IPS-15b (cell line): Measurements from ENCODE around the gene NEK2.
"Not testable (repeated sequence)": the region's sequence is repeated elsewhere in the genome, so short reads cannot be mapped to it uniquely, and the experiment has no call there.

ENCODE experiments used
- H3K27me3 ChIP-seq: one replicate; pipeline ENCODE4 v1.6.1; 2013; ENCODE audit warnings: low read length; ENCODE audit not compliant: control insufficient read depth, insufficient read depth
- H3K36me3 ChIP-seq: one replicate; pipeline ENCODE4 v1.6.1; 2013; ENCODE audit warnings: low read length; ENCODE audit not compliant: control insufficient read depth, insufficient read depth
- H3K4me1 ChIP-seq: one replicate; pipeline ENCODE4 v1.6.1; 2013; ENCODE audit warnings: mild to moderate bottlenecking, low read length; ENCODE audit not compliant: control insufficient read depth, insufficient read depth
- H3K4me3 ChIP-seq: one replicate; pipeline ENCODE4 v1.5.1; 2013; ENCODE audit warnings: low read depth, low read length
- H3K9ac ChIP-seq: one replicate; pipeline ENCODE4 v1.6.1; 2013; ENCODE audit warnings: low read depth, mild to moderate bottlenecking, low read length
- H3K9me3 ChIP-seq: one replicate; pipeline ENCODE4 v1.6.1; 2013; ENCODE audit warnings: mild to moderate bottlenecking, low read length; ENCODE audit not compliant: control insufficient read depth, insufficient read depth

NEK2 gene

DNA sequence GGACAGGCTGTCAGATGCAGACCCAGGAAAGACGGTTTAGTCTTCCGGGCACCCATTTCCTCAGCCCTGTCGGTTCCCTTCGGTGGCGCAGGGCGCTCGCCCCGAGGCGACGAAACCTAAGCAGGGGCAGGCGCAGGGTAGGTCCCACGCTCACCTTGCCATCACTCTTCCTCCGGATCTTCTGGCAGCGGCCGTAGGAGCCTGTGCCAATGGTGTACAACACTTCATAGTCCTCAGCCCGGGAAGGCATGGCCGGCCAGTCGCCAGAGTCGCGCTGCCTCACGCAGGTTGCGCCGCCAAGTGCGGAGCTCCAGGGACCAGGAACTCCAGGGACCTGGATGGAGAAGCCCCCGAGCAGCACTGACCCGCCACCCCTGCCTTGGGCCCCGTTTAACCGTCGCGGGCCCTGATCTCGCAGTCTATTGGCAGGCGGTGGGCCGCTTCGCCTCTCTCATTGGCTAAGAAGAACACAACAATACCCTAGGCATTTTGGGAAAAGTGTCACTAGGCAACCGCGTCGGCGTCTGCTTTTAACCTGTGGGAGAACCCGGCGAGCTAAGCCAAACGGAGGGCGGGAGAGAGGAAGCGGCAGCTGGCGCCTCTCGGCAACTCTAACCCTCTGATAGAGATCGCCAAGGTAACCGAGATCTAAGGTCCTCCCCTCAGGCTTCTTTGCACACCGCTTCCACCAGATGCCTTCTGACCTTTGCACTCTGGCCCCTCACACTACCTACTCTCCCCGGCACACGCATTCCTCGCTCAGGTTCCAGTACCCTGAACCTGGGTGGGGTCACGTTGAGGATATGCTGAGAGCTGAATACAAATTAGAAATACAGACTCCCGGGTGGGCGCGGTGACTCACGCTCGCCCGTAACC, at the start of gene NEK2:
TSS of gene NEK2 (minus strand) at position 392 of the 876 bp plus-strand sequence. CDS start at position 250, 142 bp downstream.
- Histone ChIP-seq H3K27me3 (no peaks in the 10 kb centered on the region), H3K9me3 (no peaks in the 10 kb centered on the region), H3K9ac (peak within 1 kb of the TSS; percentile 81), H3K36me3 (peaks cover 2% of the 10 kb centered on the region), H3K4me1 (peaks cover 7% of the 10 kb centered on the region), H3K4me3 (peak within 1 kb of the TSS; percentile 98)

DNA sequence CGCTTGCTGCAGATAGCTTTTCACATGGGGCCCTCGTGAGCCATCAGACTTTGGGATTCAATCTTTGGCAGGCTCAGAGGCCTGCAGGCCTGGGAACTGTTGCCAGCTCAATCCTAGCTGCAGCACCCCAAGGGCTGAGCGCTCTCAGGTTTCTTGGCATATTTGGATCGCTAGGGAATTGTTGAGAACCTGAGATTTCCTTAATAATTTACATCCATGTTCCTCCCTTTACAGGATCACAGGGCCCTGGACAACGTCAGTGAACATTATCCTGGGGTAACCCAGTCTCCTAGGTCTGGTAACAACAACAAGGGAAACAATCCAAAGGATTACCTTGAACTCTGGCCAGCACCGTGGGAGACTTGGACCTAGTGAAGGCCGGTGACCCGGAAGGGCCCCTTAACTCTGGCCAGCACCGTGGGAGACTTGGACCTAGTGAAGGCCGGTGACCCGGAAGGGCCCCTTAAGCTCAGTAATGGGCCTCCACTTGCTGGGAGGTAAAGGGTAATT, 49.3 kb upstream of the NEK2 start:
- H3K4me1 ChIP-seq = no peaks in the 10 kb centered on the region
- H3K36me3 ChIP-seq = no peaks in the 10 kb centered on the region
- H3K9ac ChIP-seq = no peak overlapping the region
- no peaks in the 10 kb centered on the region for H3K9me3 ChIP-seq
- H3K4me3 ChIP-seq = no peak overlapping the region
- no peaks in the 10 kb centered on the region for H3K27me3 ChIP-seq

DNA sequence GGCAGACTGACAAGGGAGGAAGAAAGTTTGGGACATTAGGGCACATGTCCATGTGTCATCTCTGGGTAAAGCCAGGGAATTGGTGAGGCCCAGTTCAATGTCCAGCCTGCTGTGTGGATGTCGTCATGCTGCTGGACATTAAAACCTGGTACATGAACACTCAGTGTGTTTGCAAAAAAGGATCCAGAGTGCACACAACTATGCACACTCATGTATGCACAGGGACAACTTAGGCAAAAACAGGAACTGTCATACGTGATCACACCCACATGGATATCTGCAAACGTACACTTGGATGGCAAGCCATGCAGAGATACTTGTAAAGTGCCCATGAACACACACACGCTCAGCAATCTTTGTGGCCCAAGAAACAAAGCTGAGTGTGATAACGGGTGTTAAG, 47.9 kb upstream of the NEK2 start:
- Histone ChIP-seq H3K4me3 (no peak overlapping the region), H3K9me3 (no peaks in the 10 kb centered on the region), H3K36me3 (no peaks in the 10 kb centered on the region)

DNA sequence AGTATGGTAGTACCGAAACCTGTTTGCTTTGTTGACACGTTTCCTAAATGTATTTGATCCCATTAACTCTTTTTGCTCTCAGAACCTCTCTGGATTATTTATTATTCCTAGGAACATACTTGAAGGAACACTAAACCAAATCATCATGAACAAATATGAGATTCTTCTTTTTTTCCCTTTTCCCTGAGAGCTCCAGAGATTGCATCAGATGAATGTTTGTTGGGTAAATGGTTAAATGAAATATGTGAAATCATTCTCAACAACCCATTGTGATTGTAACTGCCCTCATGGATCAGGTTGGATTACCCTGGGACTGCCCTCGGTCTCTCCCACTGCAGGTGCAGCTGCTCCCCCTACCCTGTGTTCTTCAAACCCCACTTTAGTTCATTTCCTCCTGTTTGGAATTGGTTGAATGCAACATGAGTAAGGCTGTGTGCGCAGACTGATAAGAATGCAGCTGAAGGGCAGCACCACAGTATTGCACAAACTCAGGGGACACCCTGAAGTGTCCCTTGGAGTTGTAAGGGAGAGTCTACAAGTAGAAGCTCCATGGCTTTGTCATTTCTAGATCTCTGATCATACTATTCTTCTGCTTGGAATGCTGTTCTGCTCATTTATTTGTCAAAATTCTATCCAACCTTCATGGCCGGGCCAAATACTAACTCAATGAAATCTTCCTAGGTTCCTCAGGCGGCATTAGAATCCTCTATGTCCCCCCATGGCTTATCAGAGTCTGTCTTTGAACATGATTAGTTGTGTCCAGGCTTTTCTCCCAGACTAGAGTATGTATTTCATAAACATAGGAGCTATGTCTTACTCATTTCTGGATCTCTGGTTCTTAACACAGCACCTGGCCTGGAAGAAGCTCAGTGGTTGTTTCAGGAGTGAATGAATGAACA, 47.1 kb upstream of the NEK2 start:
- Histone ChIP-seq H3K4me1 (no peaks in the 10 kb centered on the region), H3K9me3 (no peaks in the 10 kb centered on the region), H3K36me3 (no peaks in the 10 kb centered on the region), H3K9ac (no peak overlapping the region), H3K4me3 (no peak overlapping the region), H3K27me3 (no peaks in the 10 kb centered on the region)

More for the DNA sequence above, 47.9 kb upstream of the NEK2 start:
- no peak overlapping the region for H3K9ac ChIP-seq
- H3K27me3 ChIP-seq = no peaks in the 10 kb centered on the region
- H3K4me1 ChIP-seq = no peaks in the 10 kb centered on the region

DNA sequence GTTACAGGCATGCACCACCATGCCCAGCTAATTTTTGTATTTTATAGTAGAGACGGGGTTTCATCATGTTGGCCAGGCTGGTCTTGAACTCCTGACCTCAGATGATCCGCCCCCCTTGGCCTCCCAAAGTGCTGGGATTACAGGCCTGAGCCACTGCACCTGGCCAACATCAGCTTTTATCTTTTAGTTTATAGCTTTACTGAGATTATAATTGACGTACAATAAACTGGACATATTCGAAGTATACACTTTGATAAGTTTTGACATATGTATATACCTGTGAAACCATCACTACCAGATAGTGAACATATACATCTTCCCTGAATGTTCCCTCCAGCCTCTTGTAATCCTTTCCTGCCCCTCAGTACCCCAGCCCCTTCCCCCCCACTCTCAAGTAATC, 41.1 kb upstream of the NEK2 start:
- H3K4me1 ChIP-seq, H3K9ac ChIP-seq, H3K36me3 ChIP-seq, H3K4me3 ChIP-seq, H3K9me3 ChIP-seq, H3K27me3 ChIP-seq: not testable (repeated sequence)

- Histone ChIP-seq H3K4me3 (no peak overlapping the region), H3K36me3 (no peaks in the 10 kb centered on the region), H3K27me3 (no peaks in the 10 kb centered on the region), H3K9ac (peak overlapping the region; percentile 4), H3K9me3 (no peaks in the 10 kb centered on the region), H3K4me1 (no peaks in the 10 kb centered on the region)
Measured at GRCh38 chr1:211715971-211716370, 40.5 kb upstream of the NEK2 start.

DNA sequence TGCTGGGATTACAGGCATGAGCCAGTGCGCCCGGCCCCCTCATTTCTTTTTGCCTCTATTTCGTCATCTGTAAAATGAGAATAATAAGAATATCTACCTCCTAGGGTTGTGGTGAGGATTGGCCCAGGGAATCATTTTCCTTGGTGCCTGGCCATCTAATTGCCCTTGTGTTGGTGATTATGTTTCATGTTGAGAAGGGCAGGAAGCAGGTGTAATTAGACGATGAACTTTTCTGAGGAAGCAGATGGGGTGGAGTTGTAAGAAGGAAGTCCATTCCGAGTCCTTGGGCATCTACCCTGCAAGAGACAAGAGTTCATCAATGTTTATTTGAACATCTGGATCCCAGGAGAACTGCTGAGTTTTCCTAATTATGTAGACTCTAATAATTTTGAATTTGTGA, 38.7 kb upstream of the NEK2 start:
- no peaks in the 10 kb centered on the region for H3K36me3 ChIP-seq
- H3K4me3 ChIP-seq = no peak overlapping the region
- no peak overlapping the region for H3K9ac ChIP-seq
- no peaks in the 10 kb centered on the region for H3K9me3 ChIP-seq
- no peaks in the 10 kb centered on the region for H3K27me3 ChIP-seq
- no peaks in the 10 kb centered on the region for H3K4me1 ChIP-seq

DNA sequence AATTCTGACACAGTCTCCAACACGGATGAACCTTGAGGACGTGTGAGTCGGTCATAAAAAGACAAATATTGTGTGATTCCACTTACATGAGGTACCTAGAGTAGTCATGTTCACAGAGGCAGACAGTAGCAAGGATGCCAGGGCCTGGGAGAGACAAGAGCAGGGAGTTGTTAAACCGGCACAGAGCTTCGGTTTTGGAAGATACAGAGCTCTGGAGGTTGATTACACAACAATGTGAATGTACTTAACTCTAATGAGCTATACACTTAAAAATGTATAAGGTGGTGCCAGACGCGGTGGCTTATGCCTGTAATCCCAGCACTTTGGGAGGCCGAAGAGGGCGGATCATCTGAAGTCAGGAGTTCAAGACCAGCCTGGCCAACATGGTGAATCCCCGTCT, 37.8 kb upstream of the NEK2 start:
- H3K27me3 ChIP-seq = no peaks in the 10 kb centered on the region
- H3K4me1 ChIP-seq = no peaks in the 10 kb centered on the region
- H3K4me3 ChIP-seq = no peak overlapping the region
- no peaks in the 10 kb centered on the region for H3K36me3 ChIP-seq
- no peaks in the 10 kb centered on the region for H3K9me3 ChIP-seq
- no peak overlapping the region for H3K9ac ChIP-seq

GRCh38 chr1:211711315-211711705, 35.9 kb upstream of the NEK2 start:
- no peak overlapping the region for H3K4me3 ChIP-seq
- peaks cover 1% of the 10 kb centered on the region for H3K27me3 ChIP-seq
- no peaks in the 10 kb centered on the region for H3K36me3 ChIP-seq
- H3K9me3 ChIP-seq = no peaks in the 10 kb centered on the region
- H3K9ac ChIP-seq = no peak overlapping the region
- H3K4me1 ChIP-seq = no peaks in the 10 kb centered on the region

GRCh38 chr1:211710566-211711314, 35.3 kb upstream of the NEK2 start:
- H3K27me3 ChIP-seq = peaks cover 4% of the 10 kb centered on the region
- H3K36me3 ChIP-seq = no peaks in the 10 kb centered on the region
- no peaks in the 10 kb centered on the region for H3K9me3 ChIP-seq
- H3K4me3 ChIP-seq = no peak overlapping the region
- no peaks in the 10 kb centered on the region for H3K4me1 ChIP-seq
- no peak overlapping the region for H3K9ac ChIP-seq

DNA sequence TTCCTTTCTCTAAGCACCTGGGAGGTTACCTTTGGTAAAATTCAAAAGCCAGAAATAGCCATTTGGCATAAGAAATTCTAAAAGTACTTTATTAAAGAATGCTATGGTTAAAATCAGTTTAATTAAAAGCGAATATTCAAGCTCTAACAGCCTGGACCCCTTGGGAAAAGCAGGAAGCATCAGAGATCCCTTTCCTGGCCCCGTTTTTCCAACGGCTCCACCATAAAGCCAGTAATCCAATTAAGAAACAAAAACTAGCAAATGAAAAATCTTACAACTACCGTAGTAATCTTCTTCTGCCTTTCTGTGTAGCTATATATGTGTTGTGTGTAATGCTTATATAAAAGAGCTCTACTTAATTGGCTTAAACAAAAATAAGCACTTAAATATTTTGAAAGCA, 33.5 kb upstream of the NEK2 start:
- Histone ChIP-seq H3K9ac (no peak overlapping the region), H3K36me3 (no peaks in the 10 kb centered on the region), H3K27me3 (peaks cover 5% of the 10 kb centered on the region), H3K4me3 (no peak overlapping the region), H3K4me1 (no peaks in the 10 kb centered on the region), H3K9me3 (no peaks in the 10 kb centered on the region)
